Natural killer cell (primary cell): ENCODE results near the gene TPH2. TPM values are rescaled to one million over a fixed set of nuclear protein-coding genes. Genes with fewer than 3 reads are reported as not detected.

Experiments
- ATAC-seq, 3 donors: fragments of 150-1000 bp in 2 of 3; fragments of 200-7000 bp in 1 of 3; cut with Tn5 transposase; 1 replicate in 1 of 3; 2 replicates in 2 of 3; pipeline ENCODE4 v1.10.0; 2021; ENCODE audit warnings: mild to moderate bottlenecking in 2 of 3, moderate library complexity in 2 of 3
- DNase-seq, 2 donors: peaks; one replicate each; pipeline versions ENCODE4 v3.0.0 to v3.0.0-alpha.2; 2013 to 2021; ENCODE audit warnings: mixed read lengths in 1 of 2
- H3K27ac ChIP-seq: one replicate; pipeline ENCODE4 v1.5.1; 2013; ENCODE audit warnings: mild to moderate bottlenecking, low read length
- H3K27me3 ChIP-seq: one replicate; pipeline ENCODE4 v1.6.1; 2013; ENCODE audit warnings: low read length; ENCODE audit not compliant: control insufficient read depth, insufficient read depth
- H3K36me3 ChIP-seq: one replicate; pipeline ENCODE4 v1.6.1; 2013; ENCODE audit warnings: low read length; ENCODE audit not compliant: control insufficient read depth, insufficient read depth
- H3K4me1 ChIP-seq: one replicate; pipeline ENCODE4 v1.6.1; 2013; ENCODE audit warnings: low read length; ENCODE audit not compliant: control insufficient read depth, insufficient read depth
- H3K4me3 ChIP-seq: one replicate; pipeline ENCODE4 v1.5.1; 2013; ENCODE audit warnings: low read length
- H3K9me3 ChIP-seq: one replicate; pipeline ENCODE4 v1.6.1; 2013; ENCODE audit warnings: low read length; ENCODE audit not compliant: control insufficient read depth, insufficient read depth
- H3K27ac Mint-ChIP-seq, 2 donors: one replicate each; pipeline ENCODE4 v1.8.0; 2022; ENCODE audit warnings: mild to moderate bottlenecking in 2 of 2, mixed read lengths in 2 of 2, moderate library complexity in 1 of 2
- H3K27me3 Mint-ChIP-seq, 2 donors: one replicate each; pipeline ENCODE4 v1.8.0; 2022; ENCODE audit warnings: low read depth in 2 of 2, mixed read lengths in 2 of 2
- H3K36me3 Mint-ChIP-seq: one replicate; pipeline ENCODE4 v1.8.0; 2022; ENCODE audit warnings: mixed read lengths
- H3K4me1 Mint-ChIP-seq, 2 donors: one replicate each; pipeline ENCODE4 v1.8.0; 2022; ENCODE audit warnings: mixed read lengths in 2 of 2
- H3K4me3 Mint-ChIP-seq: one replicate; pipeline ENCODE4 v1.8.0; 2022; ENCODE audit warnings: mild to moderate bottlenecking, moderate library complexity, mixed read lengths
- H3K9me3 Mint-ChIP-seq, 2 donors: one replicate each; pipeline ENCODE4 v1.8.0; 2022; ENCODE audit warnings: mixed read lengths in 2 of 2
- CTCF ChIP-seq: fragments of 200-600 bp; IDR thresholded peaks from one replicate; pipeline ENCODE4 v1.8.0; 2022; ENCODE audit warnings: antibody characterized with exemption
- WGBS: methylation state at CpG from one replicate; pipeline ENCODE4 v1.1.7; 2013; ENCODE audit warnings: missing lambda C conversion rate; ENCODE audit not compliant: insufficient coverage; 5-methylcytosine and 5-hydroxymethylcytosine counted together
- intact Hi-C: fragments of 100-400 bp; cut with micrococcal nuclease; formaldehyde crosslinking; loops from one replicate; pipeline ENCODE4 v1.14.2; 2022
- total RNA-seq, 4 donors: library from RNA; stranded (reverse); fragments of 120-200 nt in 1 of 4; gene quantifications; one replicate each; pipeline versions ENCODE4 v1.2.3 to v1.2.4, GENCODE V29; 2013 to 2022

The TPH2 gene
- total RNA-seq, 3 donors from 2014 or later (not counting 1 experiment from before 2014, with no cell fraction given): not detected

DNA sequence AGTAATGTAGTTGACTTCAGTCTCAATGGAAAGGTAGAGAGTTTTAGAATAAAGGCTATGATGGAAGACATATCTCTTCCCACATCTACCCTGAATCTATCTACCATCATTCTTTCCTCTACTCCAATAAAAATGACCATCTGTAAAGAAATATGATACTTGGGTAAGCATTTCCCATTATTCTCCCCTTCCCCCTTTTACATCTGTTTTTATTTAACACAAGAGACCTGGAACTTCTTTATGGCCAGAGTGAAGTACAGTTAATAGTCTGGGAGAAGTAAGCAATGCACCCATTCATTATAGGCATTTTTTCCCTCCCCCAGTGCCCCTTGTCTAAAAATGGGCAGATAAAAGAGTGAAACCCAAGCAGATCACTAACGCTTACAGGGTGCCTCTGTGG, 6.5 kb downstream of the TPH2 start:
- H3K27me3 Mint-ChIP-seq: peaks cover 27 to 39% of the 10 kb centered on the region in 2 donors
- 67% methylated on average over 1 of the region's 1 CpG for WGBS
- no peak for TF ChIP-seq CTCF
- peaks cover 4% of the 10 kb centered on the region for H3K27me3 ChIP-seq
- no peaks in the 10 kb centered on the region for H3K36me3 Mint-ChIP-seq
- no peaks in the 10 kb centered on the region for H3K9me3 Mint-ChIP-seq
- no peaks in the 10 kb centered on the region for H3K4me1 ChIP-seq
- H3K4me1 Mint-ChIP-seq: no peaks in the 10 kb centered on the region
- no peak overlapping the region for H3K4me3 Mint-ChIP-seq
- intact Hi-C loops: no loop called here
- H3K27ac Mint-ChIP-seq: no peak overlapping the region
- no peaks in the 10 kb centered on the region for H3K36me3 ChIP-seq
- ATAC-seq (no peak), DNase-seq (no peak)
- no peak overlapping the region for H3K27ac ChIP-seq
- no peak overlapping the region for H3K4me3 ChIP-seq
- H3K9me3 ChIP-seq: no peaks in the 10 kb centered on the region

- no peak for ATAC-seq
- H3K36me3 ChIP-seq: no peaks in the 10 kb centered on the region
- 95% methylated on average over 4 of the region's 4 CpGs for WGBS
- H3K9me3 Mint-ChIP-seq: no peaks in the 10 kb centered on the region
- intact Hi-C loops: no loop called here
- H3K36me3 Mint-ChIP-seq: no peaks in the 10 kb centered on the region
- H3K4me3 Mint-ChIP-seq: no peak overlapping the region
- H3K27me3 Mint-ChIP-seq: peaks cover 24 to 39% of the 10 kb centered on the region in 2 donors
- no peak for TF ChIP-seq CTCF
- H3K27ac ChIP-seq: no peak overlapping the region
- peaks cover 4% of the 10 kb centered on the region for H3K27me3 ChIP-seq
- H3K4me3 ChIP-seq: no peak overlapping the region
- H3K9me3 ChIP-seq: no peaks in the 10 kb centered on the region
- H3K4me1 ChIP-seq: no peaks in the 10 kb centered on the region
- no peaks in the 10 kb centered on the region for H3K4me1 Mint-ChIP-seq
- DNase-seq: no peak
- no peak overlapping the region for H3K27ac Mint-ChIP-seq
Observed at GRCh38 chr12:71945883-71946282, 7.2 kb downstream of the TPH2 start.

GRCh38 chr12:71947645-71948105, 9.0 kb downstream of the TPH2 start:
- peaks cover 19 to 24% of the 10 kb centered on the region in 2 donors for H3K27me3 Mint-ChIP-seq

More at GRCh38 chr12:71947645-71948105, 9.0 kb downstream of the TPH2 start:
- intact Hi-C loops: no loop called here
- 34% methylated on average over 9 of the region's 9 CpGs for WGBS
- ATAC-seq (no peak), DNase-seq (no peak)
- Histone ChIP-seq H3K27ac (no peak overlapping the region), H3K4me3 (no peak overlapping the region), H3K27me3 (peaks cover 4% of the 10 kb centered on the region), H3K4me1 (no peaks in the 10 kb centered on the region), H3K9me3 (no peaks in the 10 kb centered on the region), H3K36me3 (no peaks in the 10 kb centered on the region)
- no peak for TF ChIP-seq CTCF
- Mint-ChIP-seq H3K27ac (no peak overlapping the region), H3K4me1 (no peaks in the 10 kb centered on the region), H3K9me3 (no peaks in the 10 kb centered on the region), H3K36me3 (no peaks in the 10 kb centered on the region), H3K4me3 (no peak overlapping the region)
